Fibroblast of lung (primary cell): ENCODE data around the gene RASSF4.

Experiments used
- CTCF ChIP-seq, 2 donors: IDR thresholded peaks in 1 of 2; conservative IDR thresholded peaks in 1 of 2; 1 replicate in 1 of 2; 2 replicates in 1 of 2; pipeline ENCODE4 v1.5.1; 2011 to 2012; ENCODE audit warnings: low read length in 2 of 2, control low read depth in 1 of 2, inconsistent platforms in 1 of 2, low read depth in 1 of 2, mild to moderate bottlenecking in 1 of 2
- EZH2 ChIP-seq: IDR thresholded peaks from 2 replicates; pipeline ENCODE4 v1.5.1; 2012; ENCODE audit warnings: low read length, control low read depth, mild to moderate bottlenecking; ENCODE audit errors: missing control alignments

- TF ChIP-seq CTCF (conservative IDR thresholded peaks at IDR 0.05 in 1 of 2, IDR thresholded peaks at IDR 0.05 in 1 of 2; ENCODE audit: low read depth in 1 of 2, low read length in 2 of 2) (no peak), EZH2 (no peak)
Measured at GRCh38 chr10:44986179-44986578, 26.6 kb downstream of the RASSF4 start.
